NB4 (cell line): ENCODE measurements around the gene RNF17.

ENCODE experiments used
- POLR2A ChIP-seq: IDR thresholded peaks from 2 replicates; pipeline ENCODE4 v1.6.1; 2011; ENCODE audit warnings: mild to moderate bottlenecking; ENCODE audit not compliant: insufficient read length; ENCODE audit errors: extremely low read depth
- TF ChIP-seq, protein P1 (sequence below): IDR thresholded peaks from one replicate; pipeline ENCODE4 v1.5.1; 2012; ENCODE audit warnings: low read depth, low read length

DNA sequence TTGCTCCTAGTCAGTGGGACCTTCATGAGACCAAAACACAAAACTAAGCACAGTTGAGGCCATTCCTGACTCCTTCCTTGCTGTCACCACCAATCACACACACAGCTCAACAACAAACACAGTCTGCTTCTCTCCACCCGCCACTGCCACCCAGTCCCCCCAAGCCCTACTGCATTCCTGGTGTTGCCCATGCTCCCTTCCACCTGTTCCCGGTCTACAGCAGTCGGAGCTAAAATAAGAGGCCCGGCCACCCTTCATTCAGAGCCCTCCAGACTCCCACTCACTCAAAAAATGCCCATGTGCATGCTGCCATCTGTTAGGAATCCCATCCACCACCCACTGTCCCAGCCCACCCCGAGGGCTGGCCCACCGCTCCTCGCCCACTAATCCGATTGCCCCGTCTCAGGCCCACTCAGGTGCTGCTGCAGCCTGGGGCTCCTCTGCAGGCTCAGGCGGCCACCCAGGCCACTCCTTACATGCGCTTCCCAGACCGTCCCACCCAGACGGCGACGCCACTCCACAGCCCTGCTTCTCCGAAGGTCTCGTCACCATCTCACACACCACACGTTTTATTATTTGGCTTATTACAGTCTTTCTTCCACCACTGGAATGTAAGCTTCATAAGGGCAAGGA, 127.6 kb downstream of the RNF17 start:
- TF ChIP-seq, protein P1, sequence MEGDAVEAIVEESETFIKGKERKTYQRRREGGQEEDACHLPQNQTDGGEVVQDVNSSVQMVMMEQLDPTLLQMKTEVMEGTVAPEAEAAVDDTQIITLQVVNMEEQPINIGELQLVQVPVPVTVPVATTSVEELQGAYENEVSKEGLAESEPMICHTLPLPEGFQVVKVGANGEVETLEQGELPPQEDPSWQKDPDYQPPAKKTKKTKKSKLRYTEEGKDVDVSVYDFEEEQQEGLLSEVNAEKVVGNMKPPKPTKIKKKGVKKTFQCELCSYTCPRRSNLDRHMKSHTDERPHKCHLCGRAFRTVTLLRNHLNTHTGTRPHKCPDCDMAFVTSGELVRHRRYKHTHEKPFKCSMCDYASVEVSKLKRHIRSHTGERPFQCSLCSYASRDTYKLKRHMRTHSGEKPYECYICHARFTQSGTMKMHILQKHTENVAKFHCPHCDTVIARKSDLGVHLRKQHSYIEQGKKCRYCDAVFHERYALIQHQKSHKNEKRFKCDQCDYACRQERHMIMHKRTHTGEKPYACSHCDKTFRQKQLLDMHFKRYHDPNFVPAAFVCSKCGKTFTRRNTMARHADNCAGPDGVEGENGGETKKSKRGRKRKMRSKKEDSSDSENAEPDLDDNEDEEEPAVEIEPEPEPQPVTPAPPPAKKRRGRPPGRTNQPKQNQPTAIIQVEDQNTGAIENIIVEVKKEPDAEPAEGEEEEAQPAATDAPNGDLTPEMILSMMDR, result no peak
- TF ChIP-seq POLR2A, result no peak
